PC-3 (cell line): ENCODE measurements around the gene CHRNB2.

ENCODE experiments used
- EZH2 ChIP-seq: fragments of 300-600 bp; sonication (generic); IDR thresholded peaks from one replicate; pipeline ENCODE4 v1.6.1; 2017; ENCODE audit warnings: antibody characterized with exemption, mild to moderate bottlenecking, low read length; ENCODE audit not compliant: unreplicated experiment
- EZH2phosphoT487 ChIP-seq: fragments of 300-600 bp; sonication (generic); IDR thresholded peaks from 2 replicates; pipeline ENCODE4 v1.6.1; 2018; ENCODE audit warnings: mild to moderate bottlenecking, antibody characterized with exemption, low read length, borderline replicate concordance
- TF ChIP-seq, protein P1 (sequence below): fragments of 300-600 bp; sonication (generic); conservative IDR thresholded peaks from 2 replicates; pipeline ENCODE4 v1.5.1; 2017; ENCODE audit warnings: antibody characterized with exemption, low read depth, mild to moderate bottlenecking, low read length

DNA sequence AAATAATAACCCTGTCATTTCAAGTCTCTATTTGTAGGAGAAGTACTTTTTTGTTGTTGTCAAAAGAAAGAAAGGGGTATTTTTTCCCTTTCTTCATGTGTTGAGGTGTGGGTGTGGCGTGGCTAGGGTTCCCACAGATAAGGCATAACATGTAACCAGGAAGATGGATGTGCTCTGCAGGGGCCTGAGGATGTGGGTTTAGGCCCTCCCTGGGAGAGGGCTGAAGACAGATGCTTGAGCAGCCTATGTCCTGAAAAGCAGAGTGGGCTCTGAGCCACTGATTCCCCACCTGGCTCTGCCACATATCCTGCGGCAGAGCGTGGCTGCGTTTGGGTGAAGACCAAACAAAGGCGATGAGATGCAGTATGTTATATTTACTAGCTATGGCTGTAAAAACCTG lies 54.3 kb downstream of the CHRNB2 start:
- TF ChIP-seq, protein P1, sequence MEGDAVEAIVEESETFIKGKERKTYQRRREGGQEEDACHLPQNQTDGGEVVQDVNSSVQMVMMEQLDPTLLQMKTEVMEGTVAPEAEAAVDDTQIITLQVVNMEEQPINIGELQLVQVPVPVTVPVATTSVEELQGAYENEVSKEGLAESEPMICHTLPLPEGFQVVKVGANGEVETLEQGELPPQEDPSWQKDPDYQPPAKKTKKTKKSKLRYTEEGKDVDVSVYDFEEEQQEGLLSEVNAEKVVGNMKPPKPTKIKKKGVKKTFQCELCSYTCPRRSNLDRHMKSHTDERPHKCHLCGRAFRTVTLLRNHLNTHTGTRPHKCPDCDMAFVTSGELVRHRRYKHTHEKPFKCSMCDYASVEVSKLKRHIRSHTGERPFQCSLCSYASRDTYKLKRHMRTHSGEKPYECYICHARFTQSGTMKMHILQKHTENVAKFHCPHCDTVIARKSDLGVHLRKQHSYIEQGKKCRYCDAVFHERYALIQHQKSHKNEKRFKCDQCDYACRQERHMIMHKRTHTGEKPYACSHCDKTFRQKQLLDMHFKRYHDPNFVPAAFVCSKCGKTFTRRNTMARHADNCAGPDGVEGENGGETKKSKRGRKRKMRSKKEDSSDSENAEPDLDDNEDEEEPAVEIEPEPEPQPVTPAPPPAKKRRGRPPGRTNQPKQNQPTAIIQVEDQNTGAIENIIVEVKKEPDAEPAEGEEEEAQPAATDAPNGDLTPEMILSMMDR = no peak
- TF ChIP-seq EZH2 (no peak), EZH2phosphoT487 (no peak)
